OCI-LY7 (cell line): Measurements from ENCODE around the gene CREB5. TPM values are rescaled to one million over a fixed set of nuclear protein-coding genes. Genes with fewer than 3 reads are reported as not detected.
"Not testable (repeated sequence)": the region's sequence is repeated elsewhere in the genome, so short reads cannot be mapped to it uniquely, and the experiment has no call there.

ENCODE experiments used
- BruUV-seq: library from RNA; stranded (reverse); fragments of 400-500 nt; replicated peaks from 2 replicates; lab custom pipeline; 2021; lab: Mats Ljungman, UMichigan
- CTCF ChIA-PET: fragments of 300-600 bp; sonication (Branson Sonifier 250); formaldehyde crosslinking; loops from one replicate; lab custom pipeline; 2022; ENCODE audit warnings: antibody characterized with exemption; ENCODE audit not compliant: unreplicated experiment; lab: Charles Lee
- POLR2A ChIA-PET: fragments of 300-600 bp; sonication (Branson Sonifier 250); formaldehyde crosslinking; loops from one replicate; lab custom pipeline; 2022; ENCODE audit warnings: antibody characterized with exemption; lab: Charles Lee
- DNase-seq: peaks from one replicate; pipeline ENCODE4 v3.0.0-alpha.2; 2015; ENCODE audit warnings: low spot score
- H2AFZ ChIP-seq: fragments of 200-600 bp; sonication (generic), shearing (Covaris generic); 2 replicates; pipeline ENCODE4 v1.6.1; 2014; ENCODE audit warnings: mild to moderate bottlenecking, antibody characterized with exemption, low read length, moderate library complexity
- H3K27ac ChIP-seq: fragments of 200-600 bp; sonication (generic); 2 replicates; pipeline ENCODE4 v1.5.1; 2014; ENCODE audit warnings: mixed run types, low read depth, mild to moderate bottlenecking, moderate library complexity, low read length, inconsistent platforms; ENCODE audit not compliant: poor library complexity, severe bottlenecking
- H3K36me3 ChIP-seq: fragments of 200-600 bp; sonication (generic); 2 replicates; pipeline ENCODE4 v1.6.1; 2014; ENCODE audit warnings: mild to moderate bottlenecking, antibody characterized with exemption, low read length, moderate library complexity, mixed read lengths; ENCODE audit not compliant: insufficient read depth
- H3K4me1 ChIP-seq: fragments of 200-600 bp; sonication (generic); 2 replicates; pipeline ENCODE4 v1.5.1; 2014; ENCODE audit warnings: mild to moderate bottlenecking, low read length; ENCODE audit not compliant: insufficient read depth, poor library complexity, severe bottlenecking
- H3K4me2 ChIP-seq: fragments of 200-600 bp; sonication (generic); 2 replicates; pipeline ENCODE4 v1.6.1; 2014; ENCODE audit warnings: mild to moderate bottlenecking, low read length
- H3K4me3 ChIP-seq: fragments of 200-600 bp; sonication (generic); 2 replicates; pipeline ENCODE4 v1.5.1; 2014; ENCODE audit warnings: mild to moderate bottlenecking, low read depth, low read length; ENCODE audit not compliant: poor library complexity, severe bottlenecking
- H3K79me2 ChIP-seq: fragments of 200-600 bp; sonication (generic); 2 replicates; pipeline ENCODE4 v1.6.1; 2016; ENCODE audit warnings: low read depth, mild to moderate bottlenecking, low read length, moderate library complexity, mixed read lengths; ENCODE audit not compliant: insufficient read depth
- H3K9me2 ChIP-seq: fragments of 200-600 bp; sonication (generic); 2 replicates; pipeline ENCODE4 v1.6.1; 2016; ENCODE audit warnings: mild to moderate bottlenecking, low read length, mixed read lengths; ENCODE audit not compliant: insufficient read depth
- H3K9me3 ChIP-seq: fragments of 200-600 bp; sonication (generic); 2 replicates; pipeline ENCODE4 v1.6.1; 2014; ENCODE audit warnings: mild to moderate bottlenecking, mixed run types, low read length, mixed read lengths
- H4K20me1 ChIP-seq: fragments of 200-600 bp; sonication (generic); 2 replicates; pipeline ENCODE4 v1.6.1; 2014; ENCODE audit warnings: mild to moderate bottlenecking, antibody characterized with exemption, low read length, moderate library complexity, mixed read lengths; ENCODE audit not compliant: insufficient read depth
- CTCF ChIP-seq: fragments of 200-600 bp; sonication (generic); conservative IDR thresholded peaks from 2 replicates; pipeline ENCODE4 v1.5.1; 2014; ENCODE audit warnings: mild to moderate bottlenecking, antibody characterized with exemption, low read length, moderate library complexity, mixed read lengths
- EZH2phosphoT487 ChIP-seq: fragments of 200-600 bp; sonication (generic); IDR thresholded peaks from 2 replicates; pipeline ENCODE4 v1.6.1; 2018; ENCODE audit warnings: low read depth, borderline replicate concordance, mild to moderate bottlenecking, mixed run types, antibody characterized with exemption, low read length, moderate library complexity, mixed read lengths
- intact Hi-C: fragments of 100-400 bp; cut with micrococcal nuclease; formaldehyde crosslinking; loops from one replicate; pipeline ENCODE4 v1.10.0; 2022; ENCODE audit not compliant: unreplicated experiment
- total RNA-seq, 2 experiments: library from RNA; depleted of rRNA in 1 of 2; stranded (reverse); fragments of >200 nt in 1 of 2; shearing (Covaris generic) in 1 of 2; gene quantifications; 2 replicates each; pipeline ENCODE4 v1.2.3, GENCODE V29; 2014 to 2022

Gene CREB5
- total RNA-seq, 2 experiments from 2014 or later: 2.0 to 13.3 TPM

GRCh38 chr7:28395831-28396230, 16.5 kb upstream of the CREB5 start:
- Histone ChIP-seq H3K4me3 (no peak overlapping the region), H3K36me3 (no peaks in the 10 kb centered on the region), H3K79me2 (no peaks in the 10 kb centered on the region), H2AFZ (no peak overlapping the region), H3K4me2 (no peak overlapping the region), H3K4me1 (no peaks in the 10 kb centered on the region), H3K27ac (no peak overlapping the region), H3K9me2 (no peaks in the 10 kb centered on the region), H4K20me1 (no peaks in the 10 kb centered on the region), H3K9me3 (no peaks in the 10 kb centered on the region)
- intact Hi-C loops: no loop called here
- DNase-seq: no peak
- TF ChIP-seq EZH2phosphoT487 (no peak), CTCF (no peak)
- no TSS peak for BruUV-seq
- ChIA-PET POLR2A (interaction anchor here (1.2 kb wide), 1 partner anchor 11 kb away, joined by 5 read pairs; no protein-coding TSS in a partner anchor), CTCF (no interaction called here)

- H3K9me3 ChIP-seq: no peaks in the 10 kb centered on the region
- H3K27ac ChIP-seq: no peak overlapping the region
- H3K36me3 ChIP-seq: no peaks in the 10 kb centered on the region
- no peak for DNase-seq
- POLR2A ChIA-PET: interaction anchor here (0.7 kb wide), 2 partner anchors 19 to 160 kb away, joined by 3 read pairs; no protein-coding TSS in a partner anchor
- intact Hi-C loops: no loop called here
- H3K4me2 ChIP-seq: no peak overlapping the region
- BruUV-seq: no TSS peak
- CTCF ChIA-PET: no interaction called here
- H3K79me2 ChIP-seq: no peaks in the 10 kb centered on the region
- H3K9me2 ChIP-seq: no peaks in the 10 kb centered on the region
- H3K4me3 ChIP-seq: no peak overlapping the region
- no peak for TF ChIP-seq EZH2phosphoT487
- no peak for TF ChIP-seq CTCF
- no peaks in the 10 kb centered on the region for H3K4me1 ChIP-seq
- no peaks in the 10 kb centered on the region for H4K20me1 ChIP-seq
- no peak overlapping the region for H2AFZ ChIP-seq
Observed at GRCh38 chr7:28397141-28397540, 15.2 kb upstream of the CREB5 start.

- no peak overlapping the region for H3K27ac ChIP-seq
- no peaks in the 10 kb centered on the region for H3K36me3 ChIP-seq
- no peak for TF ChIP-seq EZH2phosphoT487
- TF ChIP-seq CTCF: no peak
- no peaks in the 10 kb centered on the region for H4K20me1 ChIP-seq
- H3K79me2 ChIP-seq: no peaks in the 10 kb centered on the region
- ChIA-PET POLR2A (no interaction called here), CTCF (no interaction called here)
- BruUV-seq: no TSS peak
- H3K4me3 ChIP-seq: no peak overlapping the region
- no peak overlapping the region for H2AFZ ChIP-seq
- H3K9me3 ChIP-seq: no peaks in the 10 kb centered on the region
- H3K4me1 ChIP-seq: no peaks in the 10 kb centered on the region
- intact Hi-C loops: no loop called here
- H3K9me2 ChIP-seq: no peaks in the 10 kb centered on the region
- DNase-seq: no peak
- H3K4me2 ChIP-seq: no peak overlapping the region
Observed at GRCh38 chr7:28400838-28401360, 11.4 kb upstream of the CREB5 start.

GRCh38 chr7:28401567-28401966, 10.8 kb upstream of the CREB5 start:
- H2AFZ ChIP-seq, H3K4me3 ChIP-seq, DNase-seq, H3K27ac ChIP-seq, H3K4me2 ChIP-seq, H3K36me3 ChIP-seq, CTCF ChIA-PET, H3K79me2 ChIP-seq, H3K9me2 ChIP-seq, BruUV-seq, H4K20me1 ChIP-seq, H3K9me3 ChIP-seq, intact Hi-C loops, H3K4me1 ChIP-seq, POLR2A ChIA-PET: not testable (repeated sequence)
